HG03439 (cell line): ENCODE results near the gene VWA7.

Experiments
- ATAC-seq: cut with Tn5 transposase; IDR thresholded peaks from one replicate; pipeline ENCODE4 v1.9.1; 2021; ENCODE audit warnings: mild to moderate bottlenecking, moderate library complexity; ENCODE audit not compliant: unreplicated experiment

The VWA7 gene

DNA sequence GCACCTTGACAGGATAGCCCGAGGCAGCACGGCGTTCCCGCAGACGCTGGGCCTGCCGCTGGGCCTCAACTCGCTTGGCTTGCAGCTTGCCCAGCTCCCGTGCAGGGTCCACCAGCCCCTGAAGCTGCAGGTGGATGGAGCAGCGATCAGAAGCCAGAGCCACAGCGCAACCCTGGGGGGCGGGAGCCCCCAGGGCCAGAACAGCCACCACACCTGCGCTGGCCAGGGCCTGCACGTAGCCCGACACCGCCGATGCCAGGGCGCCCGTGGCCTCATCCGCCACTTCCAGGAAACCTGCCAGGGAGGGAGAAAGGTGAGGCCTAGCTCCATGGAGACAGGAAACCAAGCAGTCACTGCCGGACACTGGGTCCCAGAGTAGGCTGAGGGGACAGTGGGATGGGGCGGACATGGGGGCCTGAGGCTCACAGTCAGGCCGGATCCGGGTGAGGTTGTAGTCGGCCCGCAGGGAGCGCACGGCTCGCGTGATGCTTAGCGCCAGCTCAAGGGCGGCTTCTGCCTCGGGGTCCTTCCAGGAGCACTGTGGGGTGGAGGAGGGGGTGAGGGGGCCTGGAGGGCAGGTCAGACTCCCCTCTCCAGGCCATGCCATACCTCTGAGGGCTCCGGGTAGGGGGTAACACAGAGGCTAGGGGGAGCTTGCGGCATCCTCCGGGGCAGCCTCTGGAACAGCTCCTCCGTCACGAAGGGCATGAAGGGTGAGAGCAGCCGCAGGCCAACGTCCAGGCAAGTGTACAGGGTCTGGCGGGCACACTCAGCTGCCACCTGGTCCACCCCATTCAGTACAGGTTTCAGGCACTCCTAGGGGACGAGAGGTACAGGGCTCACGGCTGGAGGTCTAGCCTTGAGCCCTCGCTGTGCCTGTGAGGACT, 2.1 kb upstream of the VWA7 start:
- no peak for ATAC-seq

DNA sequence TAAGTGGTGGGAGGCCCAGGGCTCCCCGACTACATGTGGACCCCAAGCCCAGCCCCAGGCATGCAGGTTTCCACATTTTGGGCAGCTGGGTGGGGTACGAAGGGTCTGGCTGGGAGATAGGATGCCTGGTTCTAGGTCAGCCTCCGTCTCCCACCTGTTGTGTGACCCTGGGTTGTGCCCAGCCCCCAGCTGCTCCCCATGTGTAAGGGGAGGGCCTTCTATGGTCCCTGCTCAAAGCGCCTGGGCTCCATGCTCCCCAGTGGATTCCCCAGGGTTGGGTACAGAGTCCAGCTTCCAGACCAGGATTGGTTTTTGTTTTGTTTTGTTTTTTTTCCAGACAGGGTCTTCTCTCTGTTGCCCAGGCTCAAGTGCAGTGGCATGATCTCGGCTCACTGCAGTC, 1.1 kb upstream of the VWA7 start:
- no peak for ATAC-seq

DNA sequence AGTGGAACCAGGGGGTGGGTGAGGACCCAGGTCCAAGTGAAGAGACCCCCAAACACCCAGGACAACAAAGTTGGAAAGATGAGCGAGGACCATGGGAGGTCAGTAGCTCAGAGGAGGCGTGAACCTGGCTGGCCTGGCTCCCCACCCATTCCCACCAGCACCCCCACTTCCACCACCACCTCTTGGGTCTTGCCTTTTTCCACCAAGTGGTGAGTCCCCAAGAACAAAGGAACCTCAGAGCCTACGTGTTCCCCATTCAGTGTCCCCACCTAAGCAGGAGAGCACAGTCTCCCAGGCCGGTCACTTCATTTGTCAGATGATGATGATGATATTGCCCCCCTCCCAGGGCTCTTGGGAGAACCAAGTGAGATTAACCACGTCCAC, 531 bp upstream of the VWA7 start:
- ATAC-seq = no peak

- no peak for ATAC-seq
These were observed 591 bp downstream of the VWA7 start for GRCh38 chr6:31776485-31776988.

DNA sequence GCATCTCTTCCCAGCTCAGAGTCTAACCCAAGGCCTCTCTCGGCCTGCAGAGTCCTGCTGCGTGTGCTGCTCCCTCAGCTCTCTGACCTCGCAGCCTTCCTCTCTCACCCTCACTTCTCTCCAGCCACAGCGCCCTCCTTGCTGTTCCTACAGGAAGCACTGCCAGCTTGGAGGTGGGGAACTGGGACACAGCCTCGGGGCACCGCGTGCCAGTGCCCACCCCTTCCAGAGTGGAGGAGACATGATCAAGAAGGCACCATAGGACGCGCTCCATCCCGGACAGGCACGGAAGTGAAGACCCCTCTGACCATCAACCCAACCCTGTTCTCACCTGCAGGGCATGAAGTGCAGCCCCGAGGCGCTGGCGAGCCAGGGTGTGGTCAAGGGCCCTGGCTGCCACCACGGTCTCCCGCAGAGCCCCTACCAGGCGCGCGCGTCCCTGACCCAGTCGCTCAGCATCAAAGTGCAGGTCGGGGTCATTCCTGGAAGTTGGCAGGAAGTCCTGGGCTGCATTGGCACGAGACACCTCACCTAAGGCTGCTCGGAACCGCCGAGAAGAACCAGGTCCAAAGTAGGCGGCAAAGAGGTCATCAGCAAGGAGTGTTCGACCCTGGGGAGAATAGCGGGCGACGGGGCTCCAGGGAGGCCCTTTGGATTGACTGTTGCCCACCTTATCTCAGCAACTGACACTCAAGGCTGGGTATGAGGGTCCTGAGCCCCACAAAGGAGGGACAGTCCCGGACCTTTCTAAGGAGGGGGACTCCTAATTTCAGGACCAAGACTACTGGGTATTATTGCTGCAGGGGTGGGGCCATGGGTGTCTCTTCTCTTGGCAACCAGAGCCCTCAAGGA, 1.3 kb downstream of the VWA7 start:
- no peak for ATAC-seq

- ATAC-seq = no peak
These were observed 1.9 kb downstream of the VWA7 start for GRCh38 chr6:31775184-31775583.

DNA sequence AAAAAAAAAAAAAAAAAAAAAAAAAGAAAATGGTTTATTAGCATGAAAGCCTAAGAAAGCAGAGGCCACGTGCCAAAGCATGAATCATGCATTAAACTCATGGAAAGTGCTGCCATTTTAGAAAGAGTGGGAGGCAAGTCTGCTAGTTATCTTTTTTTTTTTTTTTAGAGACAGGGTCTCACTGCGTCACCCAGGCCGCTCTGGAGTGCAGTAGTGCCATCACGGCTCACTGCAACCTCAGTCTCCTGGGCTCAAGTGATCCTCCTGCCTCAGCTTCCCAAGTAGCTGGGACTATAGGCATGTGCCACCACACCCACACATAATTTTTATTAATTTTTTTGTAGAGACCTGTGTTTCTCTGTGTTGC, 5.2 kb downstream of the VWA7 start:
- ATAC-seq = no peak

DNA sequence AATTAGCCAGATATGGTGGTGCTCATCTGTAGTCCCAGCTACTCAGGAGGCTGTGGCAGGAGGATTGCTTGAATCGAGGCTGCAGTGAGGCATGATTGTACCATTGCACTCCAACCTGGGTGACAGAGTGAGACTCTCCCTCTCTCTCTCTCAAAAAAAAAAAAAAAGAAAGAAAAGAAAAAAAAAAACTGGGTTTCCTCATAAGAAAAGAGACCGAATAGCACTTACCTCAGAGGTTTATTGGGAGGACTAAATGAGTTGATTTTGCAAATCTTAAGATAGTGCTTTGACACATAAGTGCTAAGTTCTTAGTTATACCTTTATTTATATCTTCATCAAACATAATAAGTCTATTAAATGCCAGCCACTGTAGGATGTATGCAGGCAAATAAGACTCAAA, 6.3 kb downstream of the VWA7 start:
- ATAC-seq = no peak

DNA sequence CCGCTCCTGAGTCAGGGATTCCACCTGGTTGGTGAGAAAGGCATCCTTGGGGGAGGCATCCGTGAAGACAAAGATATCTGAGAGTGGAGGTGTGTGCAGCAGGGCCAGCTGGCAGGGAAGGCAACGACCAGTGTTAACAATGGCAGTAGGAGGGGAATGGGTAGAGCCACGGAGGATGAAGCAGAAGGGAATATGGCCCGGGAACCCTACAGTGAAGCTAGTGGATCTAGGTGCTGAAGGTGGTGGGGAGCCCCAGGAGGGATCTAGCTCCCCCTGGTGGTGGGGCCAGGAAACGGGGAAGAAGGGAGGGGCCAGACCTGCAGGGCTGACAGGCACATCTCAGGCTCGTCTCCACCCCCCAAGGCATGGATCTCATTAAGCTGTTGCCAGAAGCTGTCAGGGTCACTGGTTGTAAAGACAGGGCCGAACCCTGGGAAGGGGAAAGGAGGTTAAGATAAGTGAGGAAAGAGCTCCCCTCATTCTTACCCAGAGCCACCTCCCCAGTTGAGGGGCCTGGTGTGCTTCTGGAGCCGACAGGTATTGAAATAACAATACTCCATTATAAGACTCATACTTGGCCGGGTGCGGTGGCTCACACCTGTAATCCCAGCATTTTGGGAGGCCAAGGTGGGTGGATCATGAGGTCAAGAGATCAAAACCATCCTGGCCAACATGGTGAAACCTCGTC, 7.3 kb downstream of the VWA7 start:
- no peak for ATAC-seq

GRCh38 chr6:31768363-31769257, 8.5 kb downstream of the VWA7 start:
- ATAC-seq = no peak

DNA sequence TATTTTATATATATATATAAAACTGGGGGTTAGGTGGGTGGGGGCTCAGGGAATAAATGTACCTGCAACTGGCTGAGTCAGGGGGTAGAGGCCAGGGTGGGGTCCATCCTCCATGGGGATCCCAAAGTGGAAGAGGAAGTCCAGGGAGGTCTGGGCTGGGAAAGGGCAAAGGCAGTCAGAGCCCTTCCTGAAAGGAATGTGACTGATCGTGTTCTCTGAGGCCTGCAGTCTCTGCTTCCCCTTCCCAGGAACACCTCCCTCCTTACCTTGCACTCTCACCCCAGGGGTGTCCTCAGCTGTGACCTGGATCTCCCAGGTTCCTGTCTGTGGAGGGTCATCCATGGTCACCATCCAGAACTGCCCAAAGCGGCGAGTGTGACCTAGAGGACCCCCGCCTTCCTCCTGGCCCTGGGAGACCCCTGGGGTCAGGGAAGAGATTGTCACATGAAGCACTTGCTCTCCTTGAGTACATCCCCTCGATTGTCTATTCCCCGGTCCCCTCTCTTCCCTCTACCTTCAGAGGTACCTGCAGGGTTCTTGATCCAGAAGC, 10.0 kb downstream of the VWA7 start:
- ATAC-seq = no peak

GRCh38 chr6:31765910-31766794, 11.0 kb downstream of the VWA7 start:
- no peak for ATAC-seq

- ATAC-seq = no peak
These were observed 11.6 kb downstream of the VWA7 start for GRCh38 chr6:31765559-31765909.

DNA sequence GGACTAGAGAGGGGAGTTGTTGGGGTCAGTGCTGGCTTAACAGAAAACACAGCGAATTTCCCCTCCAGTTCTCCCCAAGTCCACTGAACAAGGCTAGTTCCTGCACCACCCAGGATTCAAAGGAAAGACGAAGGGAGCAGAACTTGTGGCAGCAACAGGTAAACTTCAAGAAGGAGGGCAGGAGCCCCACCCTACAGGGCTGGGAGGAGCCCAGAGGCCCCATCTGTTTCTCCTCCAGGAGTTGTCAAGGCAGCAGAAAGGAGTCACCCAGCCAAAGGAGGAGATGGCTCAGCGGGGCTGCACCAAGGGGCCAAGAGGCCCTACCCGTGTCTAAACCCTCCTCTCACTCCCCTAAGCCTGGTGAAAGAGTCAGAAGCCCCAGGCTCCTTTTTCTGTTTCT, 12.9 kb downstream of the VWA7 start:
- no peak for ATAC-seq

GRCh38 chr6:31763619-31763940, 13.5 kb downstream of the VWA7 start:
- ATAC-seq = no peak

DNA sequence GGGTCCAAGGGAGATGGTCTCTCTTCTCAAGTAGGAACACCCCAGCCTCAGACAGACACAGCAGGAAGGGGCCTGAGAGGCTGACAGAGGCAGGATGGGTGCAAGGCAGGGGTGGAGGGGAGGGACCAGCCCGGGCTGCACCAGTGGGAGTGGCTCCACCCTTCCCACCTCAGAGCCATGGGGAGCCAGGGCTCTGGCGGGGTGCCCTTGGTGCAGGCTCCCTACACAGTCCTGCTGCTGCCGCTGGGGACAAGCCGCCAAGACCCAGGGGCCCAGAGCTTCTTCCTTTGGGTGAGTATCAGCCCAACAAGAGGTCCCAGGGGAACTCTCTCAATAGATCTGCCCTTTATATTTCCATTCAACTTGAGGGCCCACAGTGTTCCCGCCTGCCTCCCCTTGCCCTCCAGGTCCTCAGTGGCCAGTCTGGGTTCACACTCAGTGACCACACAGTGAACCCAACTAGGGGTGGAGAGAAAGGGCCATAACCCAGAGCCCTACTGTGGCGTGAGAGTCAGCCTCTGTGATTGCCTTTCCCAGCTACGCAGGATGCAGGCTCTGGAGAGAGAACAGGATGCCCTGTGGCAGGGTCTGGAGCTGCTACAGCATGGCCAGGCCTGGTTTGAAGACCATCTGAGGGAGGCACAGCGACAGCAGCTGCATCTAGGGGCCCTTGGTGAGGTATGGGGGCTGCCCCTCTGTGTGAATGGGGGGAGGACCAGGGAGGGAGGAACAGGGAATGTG, 14.1 kb downstream of the VWA7 start:
- ATAC-seq = no peak

- no peak for ATAC-seq
These were observed 14.8 kb downstream of the VWA7 start, which contains the start of gene SAPCD1 for GRCh38 chr6:31762356-31762755. SAPCD1 (plus strand) TSS chr6:31762656; CDS start chr6:31763055, 399 bp downstream.

GRCh38 chr6:31761343-31761742, 15.8 kb downstream of the VWA7 start:
- ATAC-seq = no peak

GRCh38 chr6:31760790-31761189, 16.3 kb downstream of the VWA7 start:
- ATAC-seq = no peak
